Activated naive CD4-positive, alpha-beta T cell treated with anti-CD3 and anti-CD28 coated beads for 36 hours (primary cell): Measurements from ENCODE around the gene SUN3. TPM values are rescaled to one million over a fixed set of nuclear protein-coding genes. Genes with fewer than 3 reads are reported as not detected.
A peak's percentile ranks its signal among the peaks of the same experiment; 100 is the strongest.
"Not testable (repeated sequence)": the region's sequence is repeated elsewhere in the genome, so short reads cannot be mapped to it uniquely, and the experiment has no call there.

Experiments used
- CTCF ChIA-PET: fragments of 350-600 bp; sonication (Branson Sonifier 250); formaldehyde crosslinking; loops from one replicate; lab custom pipeline; 2021; ENCODE audit warnings: antibody characterized with exemption; lab: Charles Lee
- DNase-seq: peaks from one replicate; pipeline ENCODE4 v3.0.0-alpha.2; 2020
- H3K27ac Mint-ChIP-seq: one replicate; pipeline ENCODE4 v1.8.0; 2021; ENCODE audit warnings: mild to moderate bottlenecking, mixed read lengths
- H3K27me3 Mint-ChIP-seq: one replicate; pipeline ENCODE4 v1.8.0; 2021; ENCODE audit warnings: low read depth, mixed read lengths
- H3K36me3 Mint-ChIP-seq: one replicate; pipeline ENCODE4 v1.8.0; 2021; ENCODE audit warnings: low read depth, mixed read lengths
- H3K4me1 Mint-ChIP-seq: one replicate; pipeline ENCODE4 v1.8.0; 2021; ENCODE audit warnings: low read depth, mixed read lengths
- H3K4me3 Mint-ChIP-seq: one replicate; pipeline ENCODE4 v1.8.0; 2021; ENCODE audit warnings: mild to moderate bottlenecking, moderate library complexity, mixed read lengths
- H3K9me3 Mint-ChIP-seq: one replicate; pipeline ENCODE4 v1.8.0; 2021; ENCODE audit warnings: mixed read lengths
- intact Hi-C: fragments of 100-400 bp; cut with micrococcal nuclease; formaldehyde crosslinking; loops from one replicate; pipeline ENCODE4 v1.15.1; 2023
- total RNA-seq, 2 experiments: library from RNA; stranded (reverse); gene quantifications; one replicate each; pipeline ENCODE4 v1.2.3, GENCODE V29; 2021

SUN3 gene
- total RNA-seq, 2 experiments from 2014 or later = not detected

DNA sequence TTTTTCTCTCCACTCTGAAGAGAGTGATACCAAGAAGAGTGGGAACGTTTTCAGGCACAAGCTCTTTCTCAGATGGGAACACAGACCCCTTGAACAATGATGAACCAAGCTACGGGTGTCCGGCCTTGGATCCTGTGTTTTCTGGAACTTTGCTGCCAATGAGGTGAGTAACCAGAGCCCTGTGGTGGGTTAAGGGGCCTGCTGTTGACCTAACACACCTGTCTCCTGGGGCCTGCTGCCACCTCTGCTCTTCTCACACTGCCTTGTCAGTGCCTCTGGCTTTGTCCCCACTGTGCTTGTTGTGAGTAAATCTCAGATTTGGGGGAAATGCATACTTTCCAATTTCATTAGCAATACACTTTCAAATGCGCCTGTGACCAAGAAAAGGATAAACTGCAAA lies 79.2 kb downstream of the SUN3 start:
- intact Hi-C loops = loop anchor here (10.0 kb wide), 1 partner anchor 345 kb away; no protein-coding TSS in a partner anchor
- no peak overlapping the region for H3K27ac Mint-ChIP-seq
- no peaks in the 10 kb centered on the region for H3K9me3 Mint-ChIP-seq
- peaks cover 7% of the 10 kb centered on the region for H3K36me3 Mint-ChIP-seq
- no peak for DNase-seq
- no peaks in the 10 kb centered on the region for H3K4me1 Mint-ChIP-seq
- H3K27me3 Mint-ChIP-seq = no peaks in the 10 kb centered on the region
- CTCF ChIA-PET = no interaction called here
- no peak overlapping the region for H3K4me3 Mint-ChIP-seq

DNA sequence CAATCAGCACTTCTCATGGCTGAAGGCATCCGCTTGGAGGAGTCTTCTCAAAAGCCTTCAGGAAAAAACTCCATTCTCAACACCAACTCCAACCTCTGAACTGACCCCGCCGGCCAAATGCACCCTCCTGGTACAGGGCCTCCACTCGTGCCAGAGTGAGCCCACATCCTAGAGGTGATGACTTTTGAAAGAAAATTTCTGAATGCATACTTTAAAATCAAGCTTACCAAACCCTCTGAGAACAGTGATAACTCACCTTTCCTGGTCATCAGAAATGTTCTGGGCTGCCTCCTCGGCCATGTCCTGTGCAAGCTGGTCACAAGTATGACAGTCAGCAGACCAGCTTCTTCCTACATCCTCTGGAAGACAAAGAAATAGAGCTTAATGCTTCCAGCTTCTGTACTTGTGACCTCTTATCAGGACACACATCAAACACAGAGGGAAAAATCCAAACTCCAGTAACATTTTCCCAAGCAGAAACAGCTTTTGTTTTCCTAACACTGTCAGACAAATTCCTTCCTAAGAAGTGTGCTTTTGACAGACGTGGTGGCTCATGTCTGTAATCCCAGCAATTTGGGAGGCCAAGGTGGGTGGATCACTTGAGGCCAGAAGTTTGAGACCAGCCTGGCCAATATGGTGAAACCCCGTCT lies 80.6 kb downstream of the SUN3 start, which contains the start of gene PKD1L1:
TSS of gene PKD1L1 (minus strand) at position 326 of the 650 bp plus-strand sequence. CDS start at position 300, 26 bp downstream.
- Mint-ChIP-seq H3K9me3 (no peaks in the 10 kb centered on the region), H3K27ac (no peak within 1 kb of the TSS), H3K36me3 (no peaks in the 10 kb centered on the region), H3K27me3 (no peaks in the 10 kb centered on the region), H3K4me1 (no peaks in the 10 kb centered on the region), H3K4me3 (no peak within 1 kb of the TSS)
- intact Hi-C loops = loop anchor here (10.0 kb wide), 1 partner anchor 347 kb away; no protein-coding TSS in a partner anchor
- CTCF ChIA-PET = interaction anchor here (0.6 to 1.5 kb wide), 7 partner anchors 17 to 206 kb away, joined by 3 to 5 read pairs (median 4); no protein-coding TSS in a partner anchor
- no peak for DNase-seq

- Mint-ChIP-seq H3K36me3 (no peaks in the 10 kb centered on the region), H3K4me1 (no peaks in the 10 kb centered on the region), H3K9me3 (no peaks in the 10 kb centered on the region), H3K27ac (no peak overlapping the region), H3K27me3 (no peaks in the 10 kb centered on the region), H3K4me3 (no peak overlapping the region)
- intact Hi-C loops = loop anchor here (10.0 kb wide), 1 partner anchor 347 kb away; no protein-coding TSS in a partner anchor
- CTCF ChIA-PET = no interaction called here
- no peak for DNase-seq
Observed at GRCh38 chr7:47947355-47947749, 81.6 kb downstream of the SUN3 start.

- DNase-seq = no peak
- Mint-ChIP-seq H3K4me1 (no peaks in the 10 kb centered on the region), H3K27me3 (no peaks in the 10 kb centered on the region), H3K9me3 (no peaks in the 10 kb centered on the region), H3K4me3 (no peak overlapping the region), H3K27ac (no peak overlapping the region), H3K36me3 (no peaks in the 10 kb centered on the region)
- CTCF ChIA-PET = no interaction called here
- intact Hi-C loops = loop anchor here (10.0 kb wide), 1 partner anchor 348 kb away; no protein-coding TSS in a partner anchor
Observed at GRCh38 chr7:47946581-47947354, 82.1 kb downstream of the SUN3 start.

GRCh38 chr7:47945261-47946015 lies 83.5 kb downstream of the SUN3 start:
- Mint-ChIP-seq H3K4me1 (no peaks in the 10 kb centered on the region), H3K36me3 (no peaks in the 10 kb centered on the region), H3K27me3 (no peaks in the 10 kb centered on the region), H3K27ac (no peak overlapping the region), H3K9me3 (no peaks in the 10 kb centered on the region), H3K4me3 (no peak overlapping the region)
- DNase-seq = peak; percentile 88
- CTCF ChIA-PET = interaction anchor here (0.6 to 3.3 kb wide), 24 partner anchors 8 to 352 kb away, joined by 3 to 45 read pairs (median 5); no protein-coding TSS in a partner anchor
- intact Hi-C loops = loop anchor here (1.0 to 10.0 kb wide), 5 partner anchors 23 to 349 kb away; no protein-coding TSS in a partner anchor

- intact Hi-C loops = loop anchor here (1.0 to 10.0 kb wide), 5 partner anchors 24 to 350 kb away; no protein-coding TSS in a partner anchor
- DNase-seq = no peak
- Mint-ChIP-seq H3K4me3 (no peak overlapping the region), H3K27me3 (no peaks in the 10 kb centered on the region), H3K36me3 (no peaks in the 10 kb centered on the region), H3K9me3 (no peaks in the 10 kb centered on the region), H3K4me1 (no peaks in the 10 kb centered on the region), H3K27ac (no peak overlapping the region)
- CTCF ChIA-PET = interaction anchor here (0.6 to 3.3 kb wide), 23 partner anchors 9 to 353 kb away, joined by 3 to 45 read pairs (median 5); no protein-coding TSS in a partner anchor
Observed at GRCh38 chr7:47944536-47945260, 84.2 kb downstream of the SUN3 start.

DNA sequence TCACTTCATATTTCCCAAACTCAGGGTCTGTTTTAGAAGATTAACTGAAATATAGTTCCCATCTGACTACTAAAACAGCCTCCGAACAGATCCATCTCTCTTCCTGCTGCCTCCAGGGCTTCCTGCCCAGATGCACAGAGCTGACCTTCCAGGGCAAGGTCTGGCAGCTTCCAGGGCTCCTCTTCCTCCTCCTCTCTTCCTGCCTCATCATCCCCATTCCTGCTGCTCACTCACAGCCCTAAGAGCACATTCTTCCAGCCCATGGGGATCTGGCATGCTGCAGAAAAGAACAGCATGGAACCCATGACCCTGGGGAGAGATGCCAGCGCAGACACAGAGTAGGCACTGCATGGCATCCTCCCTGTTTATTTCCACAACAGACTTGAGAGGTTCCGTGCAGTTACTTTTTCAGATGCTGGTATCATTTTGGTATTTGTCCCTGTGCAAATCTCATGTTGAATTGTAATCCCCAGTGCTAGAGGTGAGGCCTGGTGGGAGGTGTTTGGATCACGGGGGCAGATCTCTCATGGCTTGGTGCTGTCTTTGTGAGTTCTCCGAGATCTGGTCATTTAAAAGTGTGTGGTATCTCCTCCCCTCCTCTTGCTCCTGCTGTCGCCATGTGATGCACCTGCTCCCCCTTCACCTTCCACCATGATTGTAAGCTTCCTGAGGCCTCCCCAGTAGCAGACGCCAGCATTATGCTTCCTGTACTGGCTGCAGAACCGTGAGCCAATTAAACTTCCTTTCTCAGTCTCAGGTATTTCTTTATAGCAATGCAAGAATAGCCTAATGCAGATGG lies 85.0 kb downstream of the SUN3 start:
- no peak overlapping the region for H3K27ac Mint-ChIP-seq
- no peaks in the 10 kb centered on the region for H3K36me3 Mint-ChIP-seq
- CTCF ChIA-PET = interaction anchor here (0.8 to 3.3 kb wide), 14 partner anchors 11 to 213 kb away, joined by 3 to 45 read pairs (median 8); no protein-coding TSS in a partner anchor

DNA sequence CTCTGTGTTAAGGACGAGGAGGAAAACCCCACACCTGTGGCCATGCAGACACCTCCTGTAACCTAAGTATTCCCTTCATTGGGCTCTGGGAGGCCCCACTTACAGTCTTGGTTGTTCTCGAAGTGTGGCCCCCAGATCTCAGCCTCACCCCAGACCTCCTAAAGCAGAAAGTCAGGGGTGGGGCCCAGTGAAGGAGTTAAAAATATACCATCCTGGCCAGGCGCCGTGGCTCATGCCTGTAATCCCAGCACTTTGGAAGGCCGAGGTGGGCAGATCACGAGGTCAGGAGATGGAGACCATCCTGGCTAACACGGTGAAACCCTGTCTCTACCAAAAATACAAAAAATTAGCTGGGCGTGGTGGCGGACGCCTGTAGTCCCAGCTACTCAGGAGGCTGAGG lies 86.3 kb downstream of the SUN3 start:
- not testable (repeated sequence) for H3K4me1 Mint-ChIP-seq, H3K27me3 Mint-ChIP-seq, DNase-seq, H3K36me3 Mint-ChIP-seq, H3K4me3 Mint-ChIP-seq, H3K27ac Mint-ChIP-seq, H3K9me3 Mint-ChIP-seq
- CTCF ChIA-PET = interaction anchor here (2.8 to 3.3 kb wide), 2 partner anchors 167 to 212 kb away, joined by 15 to 45 read pairs; no protein-coding TSS in a partner anchor
- intact Hi-C loops = loop anchor here (10.0 kb wide), 1 partner anchor 352 kb away; no protein-coding TSS in a partner anchor

More for the DNA sequence above, 85.0 kb downstream of the SUN3 start:
- H3K9me3 Mint-ChIP-seq = no peaks in the 10 kb centered on the region
- no peak overlapping the region for H3K4me3 Mint-ChIP-seq
- no peak for DNase-seq
- no peaks in the 10 kb centered on the region for H3K4me1 Mint-ChIP-seq
- no peaks in the 10 kb centered on the region for H3K27me3 Mint-ChIP-seq
- intact Hi-C loops = loop anchor here (2.0 to 10.0 kb wide), 2 partner anchors 25 to 351 kb away; no protein-coding TSS in a partner anchor

- Mint-ChIP-seq H3K27me3 (no peaks in the 10 kb centered on the region), H3K36me3 (no peaks in the 10 kb centered on the region), H3K4me1 (peaks cover 4% of the 10 kb centered on the region), H3K4me3 (no peak overlapping the region), H3K27ac (no peak overlapping the region), H3K9me3 (no peaks in the 10 kb centered on the region)
- intact Hi-C loops = loop anchor here (10.0 kb wide), 1 partner anchor 353 kb away; no protein-coding TSS in a partner anchor
- no peak for DNase-seq
- CTCF ChIA-PET = no interaction called here
Observed at GRCh38 chr7:47942132-47942531, 86.8 kb downstream of the SUN3 start.

DNA sequence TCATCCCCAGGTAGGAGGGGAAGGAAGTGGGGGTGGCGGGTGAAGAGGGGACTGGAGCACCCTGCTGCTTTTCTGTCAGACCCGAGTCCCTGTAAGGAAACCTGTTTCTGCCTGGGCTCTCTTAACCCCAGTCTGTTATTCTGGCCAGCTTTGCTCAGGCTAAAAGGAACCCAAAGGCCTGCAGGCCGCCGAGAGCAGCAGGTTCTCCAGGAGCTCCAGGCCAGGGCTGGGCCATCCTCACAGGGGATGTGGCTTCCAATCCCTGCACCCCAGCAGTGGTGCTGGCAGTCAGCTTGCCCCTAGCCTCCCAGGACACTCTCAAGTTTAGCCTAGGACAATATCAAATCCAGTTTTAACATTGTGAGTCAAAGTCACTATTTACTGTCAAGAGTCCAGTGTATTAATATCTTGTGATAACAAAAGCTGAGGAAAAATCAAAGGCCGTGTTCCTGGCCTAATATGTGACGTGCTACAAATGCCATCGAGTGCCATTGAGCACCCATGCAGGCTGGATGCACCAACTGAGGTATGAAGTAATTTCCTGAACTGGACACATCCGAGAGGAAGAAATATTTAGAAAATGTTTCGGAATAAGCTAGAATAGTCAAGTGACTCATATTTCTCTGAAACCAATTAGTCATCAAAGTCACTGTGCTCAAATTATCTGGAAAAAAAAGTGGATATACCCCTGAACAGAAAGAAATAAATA lies 87.6 kb downstream of the SUN3 start:
- intact Hi-C loops = loop anchor here (10.0 kb wide), 1 partner anchor 354 kb away; no protein-coding TSS in a partner anchor
- H3K4me1 Mint-ChIP-seq = peaks cover 4% of the 10 kb centered on the region

More for the DNA sequence above, 87.6 kb downstream of the SUN3 start:
- Mint-ChIP-seq H3K9me3 (no peaks in the 10 kb centered on the region), H3K4me3 (no peak overlapping the region), H3K36me3 (no peaks in the 10 kb centered on the region), H3K27ac (no peak overlapping the region), H3K27me3 (no peaks in the 10 kb centered on the region)
- CTCF ChIA-PET = no interaction called here
- DNase-seq = no peak
